GM19239 (cell line): ENCODE measurements around the gene KRTAP5-6.

Source experiments
- DNase-seq: peaks from one replicate; pipeline ENCODE4 v3.0.0; 2011; ENCODE audit warnings: low spot score; ENCODE audit not compliant: insufficient read length
- FAIRE-seq: peaks from 2 replicates; lab custom pipeline; 2011; peaks lifted over from hg19 to GRCh38; lab: Jason Lieb, UNC

Gene KRTAP5-6

DNA sequence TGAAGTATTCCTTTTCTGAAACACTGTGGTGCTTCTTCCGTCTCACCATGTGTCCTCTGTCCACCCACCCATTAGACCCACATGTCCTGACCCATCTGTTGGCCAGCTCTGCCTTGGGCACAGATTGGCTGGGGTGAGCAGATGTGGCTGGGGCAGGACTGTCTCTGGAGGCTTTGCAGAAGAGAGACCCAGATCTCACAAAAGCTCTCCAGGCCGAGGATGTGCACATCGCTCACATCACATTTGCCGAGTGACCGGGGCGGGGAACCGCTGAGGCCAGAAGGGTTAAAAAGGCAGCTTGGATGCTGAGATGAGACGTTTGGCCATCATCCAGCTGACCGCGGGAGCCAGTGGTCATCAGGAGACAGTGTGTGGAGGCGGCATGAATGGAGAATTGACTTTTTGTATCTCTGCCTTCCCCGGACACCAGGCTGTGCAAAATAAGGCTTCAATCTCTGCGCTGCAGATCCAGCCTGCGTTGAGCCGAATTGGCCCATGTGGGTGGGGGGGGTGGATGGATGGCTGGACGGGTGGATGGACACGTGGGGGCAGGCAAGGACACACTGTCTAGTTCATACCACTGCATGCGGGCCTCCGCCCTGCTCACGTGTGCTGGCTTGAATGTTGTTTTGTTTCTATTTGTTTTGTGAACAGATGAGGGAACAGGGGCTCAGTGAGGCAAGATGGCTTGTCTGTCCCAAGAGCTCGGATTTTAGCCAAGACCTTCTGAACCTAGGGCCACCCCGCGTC is 47.3 kb downstream of the KRTAP5-6 start:
- FAIRE-seq (no peak), DNase-seq (no peak)

DNA sequence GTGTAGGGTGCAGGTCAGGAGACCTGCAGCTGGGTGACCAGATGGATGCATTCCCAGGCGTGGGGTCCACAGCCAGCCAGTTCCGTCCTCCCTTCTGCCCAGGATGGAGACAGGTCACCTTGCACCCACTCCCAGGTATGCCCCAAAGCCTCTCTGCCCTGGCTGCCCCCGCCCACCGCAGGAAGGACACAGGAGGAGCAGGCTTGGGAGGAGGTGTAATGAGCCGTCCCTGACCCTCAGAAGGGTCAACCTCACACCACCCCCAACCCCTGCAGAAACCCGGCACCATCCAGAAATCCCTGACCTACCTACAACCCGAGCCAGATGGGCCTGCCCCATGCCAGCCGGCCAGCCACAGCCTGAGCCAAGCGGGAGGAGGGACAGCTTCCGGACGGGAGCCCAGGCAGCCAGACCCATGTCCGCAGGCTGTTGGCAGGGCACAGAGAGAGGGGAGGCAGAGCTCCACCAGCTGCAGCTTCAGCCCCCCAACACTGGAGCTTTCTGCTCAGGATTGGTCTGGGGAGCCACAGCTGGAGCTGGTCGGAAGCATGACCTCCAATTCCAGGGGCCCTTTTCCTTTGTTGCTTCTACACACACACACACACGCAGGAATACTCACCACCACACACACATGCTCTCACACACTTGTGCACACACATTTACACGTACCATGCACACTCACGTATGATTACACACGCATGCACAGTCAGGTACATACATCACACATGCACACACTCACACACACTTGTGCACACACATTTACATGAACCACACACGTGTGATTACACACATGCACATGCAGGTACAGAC is 48.1 kb downstream of the KRTAP5-6 start:
- no peak for FAIRE-seq
- DNase-seq, result no peak

DNA sequence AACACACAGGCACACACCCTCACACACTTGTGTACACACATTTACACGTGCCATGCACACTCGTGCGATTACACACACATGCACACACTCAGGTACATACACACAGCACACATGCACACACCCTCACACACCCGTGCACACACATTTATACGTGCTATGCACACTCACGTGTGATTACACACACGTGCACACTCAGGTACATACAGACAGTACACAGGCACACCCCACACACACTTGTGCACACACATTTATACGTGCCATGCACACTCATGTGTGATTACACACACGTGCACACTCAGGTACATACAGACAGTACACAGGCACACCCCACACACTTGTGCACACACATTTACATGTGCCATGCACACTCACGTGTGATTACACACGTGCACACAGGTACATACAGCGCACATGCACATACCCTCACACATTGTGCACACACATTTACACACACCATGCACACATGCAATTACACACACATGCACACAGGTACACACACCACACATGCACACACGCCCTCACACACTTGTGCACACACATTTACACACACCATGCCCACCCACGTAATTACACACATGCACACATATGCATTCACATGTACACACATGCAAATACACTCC is 48.8 kb downstream of the KRTAP5-6 start:
- DNase-seq, result no peak
- no peak for FAIRE-seq

DNA sequence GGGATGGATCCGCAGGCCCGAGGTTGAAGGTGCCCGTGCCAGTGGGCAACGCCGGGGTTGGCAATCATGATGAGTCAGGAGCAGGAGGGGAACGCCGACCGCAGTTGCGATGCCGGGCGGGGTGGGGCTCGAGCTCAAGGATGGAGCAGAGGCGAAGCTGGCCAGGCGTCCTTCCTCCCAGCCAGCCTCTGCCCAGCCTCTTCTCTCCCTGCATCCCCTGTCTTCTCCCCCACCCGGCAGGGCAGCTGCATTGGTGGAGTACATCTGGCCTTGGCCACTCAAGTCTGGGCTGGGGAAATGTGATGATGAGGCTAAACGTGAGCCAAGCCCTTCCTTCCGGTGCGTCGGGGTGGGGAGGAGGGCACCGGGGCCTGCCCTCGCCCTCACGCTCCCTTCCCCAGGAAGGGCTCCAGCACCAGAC is 49.5 kb downstream of the KRTAP5-6 start:
- no peak for FAIRE-seq

DNA sequence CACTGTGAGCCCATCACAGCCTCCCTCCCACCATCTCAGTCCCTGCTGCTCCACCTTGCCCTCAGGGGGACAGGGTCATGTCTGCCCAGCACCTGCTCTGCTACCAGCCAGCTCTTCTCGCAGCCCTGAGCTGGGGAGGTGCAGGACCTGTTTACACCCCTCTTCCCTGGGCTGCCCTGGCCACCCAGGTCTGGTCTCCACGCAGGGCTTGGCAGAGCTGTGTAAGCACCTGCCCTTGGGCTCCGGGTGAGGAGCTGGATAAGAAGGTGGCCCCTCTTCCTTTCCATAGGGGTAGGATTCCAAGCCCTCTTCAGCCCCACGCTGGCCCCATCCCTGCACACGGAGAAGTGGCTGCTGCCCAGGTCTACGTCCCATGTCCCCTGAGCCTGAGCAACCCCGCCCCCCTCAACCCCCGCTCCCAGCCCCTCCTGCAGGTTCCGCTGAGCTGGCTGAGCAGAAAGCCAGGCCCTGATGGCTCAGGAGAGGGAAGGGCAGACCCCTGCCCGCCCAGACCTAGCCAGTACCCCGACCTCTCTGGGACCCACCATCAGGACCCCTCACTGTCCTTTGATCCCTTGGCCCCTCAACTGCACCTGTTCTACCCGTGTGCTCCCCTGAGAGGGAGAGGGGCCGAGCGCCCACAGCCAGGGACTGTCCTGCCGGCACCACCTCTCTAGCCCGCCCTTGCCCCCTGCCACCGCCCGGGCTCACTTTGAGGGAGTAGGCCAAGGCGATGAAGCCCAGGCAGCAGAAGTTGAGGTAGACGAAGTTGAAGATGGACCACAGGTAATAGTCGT is 50.2 kb downstream of the KRTAP5-6 start:
- DNase-seq, result no peak
- no peak for FAIRE-seq

More for the DNA sequence above, 49.5 kb downstream of the KRTAP5-6 start:
- DNase-seq, result no peak
